NCI-H2227 (cell line): ENCODE data around the gene VWA8.
"Not testable (repeated sequence)": the region's sequence is repeated elsewhere in the genome, so short reads cannot be mapped to it uniquely, and the experiment has no call there.

Experiments
- DNase-seq: peaks from one replicate; lab custom pipeline; 2025; ENCODE audit not compliant: unreplicated experiment; lab: John Stamatoyannopoulos, UW

Gene VWA8

DNA sequence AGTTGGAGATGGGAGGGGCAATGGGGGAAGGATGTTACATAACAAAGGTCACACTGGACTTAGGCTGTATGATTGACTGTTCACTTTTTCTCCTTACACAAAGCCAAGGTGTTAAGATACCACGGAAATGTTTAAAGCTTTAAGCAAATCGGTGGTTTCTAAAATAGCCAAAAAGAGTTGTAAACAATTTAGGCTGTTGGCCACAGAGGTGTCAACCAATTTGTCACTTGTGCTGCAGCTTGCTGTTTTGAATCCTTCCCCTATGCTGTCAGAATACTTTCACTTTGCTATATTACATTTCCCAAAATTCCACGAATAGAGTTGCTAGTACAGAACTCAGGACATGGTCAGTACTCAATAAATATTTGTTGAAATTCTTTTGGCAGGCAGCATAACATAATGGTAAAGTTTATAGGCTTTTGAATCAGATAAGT is 149.3 kb downstream of the VWA8 start:
- DNase-seq = no peak

DNA sequence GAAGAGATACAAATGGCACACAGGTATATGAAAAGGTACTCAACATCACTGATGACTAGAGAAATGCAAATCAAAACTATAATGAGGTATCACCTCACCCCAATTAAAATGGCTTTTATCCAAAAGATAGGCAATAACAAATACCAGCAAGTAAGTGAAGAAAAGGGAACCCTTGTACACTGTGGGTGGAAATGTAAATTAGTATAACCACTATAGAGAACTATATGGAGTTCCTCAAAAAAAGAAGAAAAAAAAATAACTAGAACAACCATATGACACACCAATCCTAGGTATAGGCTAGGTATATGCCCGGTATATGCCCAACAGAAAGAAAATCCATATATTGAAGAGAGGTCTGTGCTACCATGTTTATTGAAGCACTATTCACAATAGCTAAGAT is 150.9 kb downstream of the VWA8 start:
- no peak for DNase-seq

GRCh38 chr13:41803445-41803735 is 157.5 kb downstream of the VWA8 start:
- not testable (repeated sequence) for DNase-seq

DNA sequence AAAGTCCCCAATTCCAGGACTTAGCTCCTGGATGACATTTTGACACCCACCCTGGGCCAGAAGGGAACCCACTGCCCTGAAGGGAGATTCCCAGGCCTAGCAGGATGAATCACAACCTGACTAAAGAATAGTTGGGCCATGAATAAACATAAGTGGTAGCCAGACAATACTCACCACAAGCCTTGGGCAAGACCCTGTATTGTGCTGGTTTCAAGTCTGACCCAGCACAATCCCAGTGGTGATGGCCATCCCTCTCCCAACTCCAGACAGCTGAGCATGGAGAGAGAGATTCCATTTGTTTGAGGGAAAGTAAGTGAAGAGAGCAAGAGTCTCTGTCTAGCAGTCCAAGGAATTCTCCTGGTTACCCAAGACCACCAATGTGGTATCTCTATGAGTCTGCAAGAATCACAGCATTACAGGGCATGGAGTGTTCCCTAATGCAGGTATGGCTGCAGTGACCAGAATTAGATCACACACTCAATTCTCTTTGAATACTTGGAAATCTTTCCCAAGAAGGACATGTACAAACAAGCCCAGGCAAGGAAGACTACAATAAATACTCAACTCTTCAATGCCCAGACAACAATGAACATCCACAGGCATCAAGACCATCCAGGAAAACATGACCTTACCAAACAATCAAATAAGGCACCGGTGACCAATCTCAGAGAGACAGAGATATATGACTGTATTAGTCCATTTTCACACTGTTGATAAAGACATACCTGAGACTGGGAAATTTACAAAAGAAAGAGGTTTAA is 158.0 kb downstream of the VWA8 start:
- no peak for DNase-seq

GRCh38 chr13:41802043-41802683 is 158.7 kb downstream of the VWA8 start:
- no peak for DNase-seq

GRCh38 chr13:41791056-41791455 is 169.9 kb downstream of the VWA8 start:
- no peak for DNase-seq

DNA sequence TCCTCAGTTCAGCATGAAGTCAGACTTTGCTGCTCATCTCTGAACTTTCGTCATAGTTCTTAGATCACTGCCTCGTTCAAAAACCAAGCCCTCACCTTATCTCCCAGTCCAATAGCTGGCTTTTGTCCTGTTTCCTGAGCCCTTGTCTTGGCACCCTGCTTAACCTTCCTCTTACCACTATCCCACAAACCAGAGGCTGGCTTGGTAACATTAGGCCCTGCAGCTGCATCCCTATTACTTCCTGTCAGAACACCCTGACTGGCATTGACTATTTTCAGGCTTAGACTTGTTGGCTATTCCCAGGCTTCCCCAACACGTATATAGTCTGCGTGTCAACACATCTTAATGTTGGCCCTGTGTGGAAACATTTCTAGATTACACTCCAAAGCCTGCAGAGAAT is 172.4 kb downstream of the VWA8 start:
- DNase-seq = no peak

DNA sequence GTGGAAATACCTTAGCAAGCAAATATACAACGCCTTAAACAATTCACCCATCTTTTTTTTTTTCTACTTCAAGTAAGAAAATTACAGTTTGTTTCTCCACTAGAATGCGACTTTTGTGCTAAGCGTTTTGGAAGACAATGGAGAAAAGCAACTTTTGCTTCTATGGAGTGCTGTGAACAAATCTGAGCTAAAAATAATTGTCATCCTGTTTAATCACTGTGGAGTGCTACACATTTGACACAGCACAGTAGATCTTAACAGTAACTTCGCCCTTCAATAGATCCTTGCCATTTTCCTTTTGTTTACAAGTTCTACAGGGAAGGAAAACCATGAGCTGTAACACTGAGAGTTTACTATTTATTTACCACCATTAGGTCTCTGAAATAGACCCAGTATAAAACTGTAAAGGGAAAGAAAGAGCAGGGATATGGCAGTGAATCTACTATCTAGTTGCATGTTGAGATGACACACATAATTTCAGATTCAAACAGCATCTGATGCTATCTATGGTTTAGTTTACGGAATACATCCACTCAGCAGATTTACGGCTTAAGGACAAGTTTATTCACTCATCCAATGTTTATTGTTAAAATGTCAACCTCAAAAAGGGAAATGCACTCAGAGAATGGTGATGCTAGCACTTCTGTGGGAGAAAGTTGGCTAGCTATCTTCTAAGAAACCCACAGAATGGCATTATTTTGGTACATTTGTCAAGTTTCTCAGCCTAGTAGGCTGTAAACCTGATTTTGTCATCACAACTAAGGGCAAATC is 175.3 kb downstream of the VWA8 start:
- DNase-seq = no peak

- no peak for DNase-seq
Measured at GRCh38 chr13:41782086-41782485, 178.8 kb downstream of the VWA8 start.

DNA sequence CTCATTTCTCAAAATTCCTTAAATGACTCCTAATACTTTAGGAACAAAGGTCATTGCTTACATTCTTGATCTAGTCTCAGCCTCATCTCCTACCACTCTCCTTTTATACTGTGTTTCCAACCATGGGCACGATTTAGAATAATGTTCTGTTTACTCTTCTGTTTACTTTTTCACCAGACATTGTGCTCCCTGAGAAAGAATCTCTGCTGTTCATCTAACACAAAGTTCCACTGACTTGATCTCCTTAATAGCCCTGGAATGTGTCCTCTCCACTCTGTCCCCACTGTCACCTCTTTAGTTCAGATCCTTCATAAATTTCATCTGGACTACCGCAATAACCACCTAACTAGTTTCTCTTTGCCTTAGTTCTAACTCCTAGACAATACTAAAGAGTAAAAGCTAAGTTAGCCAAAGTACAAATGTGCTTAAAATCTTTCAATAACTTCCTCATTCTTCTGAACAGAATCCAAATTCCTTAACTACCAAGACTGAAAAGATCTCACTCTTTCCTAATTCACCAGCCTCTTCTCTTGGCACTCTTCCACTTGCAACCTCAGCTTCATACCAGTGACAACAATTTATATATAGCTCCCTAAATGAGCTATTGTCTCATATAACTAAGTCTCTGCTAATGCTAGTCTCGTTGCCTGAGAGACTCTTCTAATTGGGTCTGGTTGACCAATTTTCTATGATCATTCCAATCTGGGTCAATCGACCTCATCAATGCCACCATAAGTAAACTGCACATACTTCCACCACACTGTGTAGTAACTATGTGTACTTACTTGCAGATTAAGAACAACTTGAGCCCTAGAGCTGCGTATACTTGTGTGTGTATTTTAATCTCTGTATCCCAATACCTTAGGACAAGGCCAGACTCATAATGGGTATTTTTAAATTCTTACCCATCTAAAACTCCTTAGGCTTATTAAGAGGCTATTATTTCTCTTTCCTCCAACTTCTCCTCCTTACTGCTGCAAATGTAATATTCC is 179.9 kb downstream of the VWA8 start:
- no peak for DNase-seq

DNA sequence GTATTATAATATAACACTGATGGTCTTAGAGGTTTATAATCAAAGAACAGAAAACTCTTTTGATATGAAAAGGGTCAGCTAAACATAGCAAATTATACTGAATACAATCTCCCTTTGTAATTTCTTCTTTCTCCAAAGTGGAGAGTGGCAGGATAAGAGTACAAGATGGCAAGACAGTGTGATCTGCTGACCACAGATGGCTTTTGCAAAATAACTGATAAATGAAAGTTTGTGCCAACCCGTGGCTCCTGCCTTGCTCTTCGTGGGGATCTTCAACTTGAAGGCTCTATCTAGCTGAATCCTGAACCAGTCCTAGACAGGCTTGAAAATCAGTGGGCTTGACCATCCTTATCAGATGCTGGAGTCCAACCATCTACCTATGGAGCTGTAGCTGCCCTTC is 185.7 kb downstream of the VWA8 start:
- no peak for DNase-seq

GRCh38 chr13:41774605-41775218 is 186.2 kb downstream of the VWA8 start:
- DNase-seq = no peak

- no peak for DNase-seq
Measured at GRCh38 chr13:41767801-41768200, 193.1 kb downstream of the VWA8 start.

DNA sequence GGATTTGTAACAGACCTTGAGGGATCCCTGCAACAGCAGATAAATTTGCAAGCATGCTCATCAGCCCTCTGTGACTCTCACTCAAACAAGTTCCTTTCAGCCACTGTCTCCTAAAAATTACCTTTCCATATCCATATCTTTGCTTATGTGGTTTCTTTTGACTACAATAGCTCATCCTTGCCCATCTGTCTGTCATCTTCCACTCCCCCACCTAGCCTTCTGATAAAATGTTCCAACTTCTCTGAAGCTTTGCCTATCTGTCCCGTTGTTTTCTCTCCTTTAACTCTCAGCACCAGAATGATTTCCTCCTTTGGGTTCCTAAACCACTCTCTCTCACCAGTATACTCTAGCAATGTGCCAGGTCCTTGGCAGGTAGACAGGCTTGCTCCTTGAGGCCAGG is 194.5 kb downstream of the VWA8 start:
- no peak for DNase-seq

- no peak for DNase-seq
Measured at GRCh38 chr13:41765813-41766212, 195.1 kb downstream of the VWA8 start.

- DNase-seq = no peak
Measured at GRCh38 chr13:41765020-41765419, 195.9 kb downstream of the VWA8 start.

- no peak for DNase-seq
Measured at GRCh38 chr13:41764558-41764957, 196.4 kb downstream of the VWA8 start.

DNA sequence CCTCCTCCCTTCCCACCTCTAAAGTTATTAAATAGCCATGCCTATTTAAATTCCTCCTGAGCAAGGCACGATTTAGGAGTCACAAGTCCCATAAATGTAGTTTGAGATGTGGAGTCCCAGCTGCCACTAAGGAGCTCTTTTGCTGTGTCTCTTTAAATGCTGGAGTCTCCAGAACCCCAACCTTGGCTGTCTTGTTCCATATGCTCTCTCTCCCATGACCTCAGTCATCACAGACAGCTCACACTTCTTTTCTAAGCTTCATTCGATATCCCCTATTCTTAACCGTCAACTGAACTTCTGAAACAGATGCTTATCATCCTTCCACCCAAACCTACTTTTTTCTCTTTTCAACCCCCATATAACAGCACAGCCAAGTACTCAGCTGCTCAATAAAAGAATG is 197.1 kb downstream of the VWA8 start:
- DNase-seq = no peak

DNA sequence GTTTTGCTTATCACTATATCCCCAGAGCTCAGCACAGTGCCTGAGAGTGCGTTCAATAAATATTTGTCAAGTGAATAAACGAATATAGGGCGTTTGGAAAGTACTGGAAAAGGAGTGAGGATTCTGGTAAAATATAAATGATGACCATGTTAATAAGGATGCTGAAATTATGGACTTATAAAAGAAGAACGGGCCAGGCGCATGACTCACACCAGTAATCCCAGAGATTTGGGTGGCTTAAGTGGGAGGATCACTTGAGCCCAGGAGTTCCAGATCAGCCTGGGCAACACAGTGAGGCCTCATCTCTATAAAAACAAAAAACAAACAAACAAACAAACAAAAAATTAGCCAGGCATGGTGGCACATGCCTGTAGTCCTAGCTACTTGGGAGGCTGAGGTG is 198.1 kb downstream of the VWA8 start:
- no peak for DNase-seq

GRCh38 chr13:41756198-41756880 is 204.6 kb downstream of the VWA8 start:
- no peak for DNase-seq
